Fibroblast of skin of right biceps (primary cell): ENCODE results near the gene CISD1.

Source experiments
- DNase-seq: peaks from one replicate; pipeline ENCODE4 v3.0.0-alpha.2; 2013

Gene CISD1

GRCh38 chr10:58266003-58266825, 2.7 kb upstream of the CISD1 start:
- DNase-seq: peak; percentile 68

- peak; percentile 57 for DNase-seq
These were observed 1.9 kb upstream of the CISD1 start for GRCh38 chr10:58266826-58267712.

DNA sequence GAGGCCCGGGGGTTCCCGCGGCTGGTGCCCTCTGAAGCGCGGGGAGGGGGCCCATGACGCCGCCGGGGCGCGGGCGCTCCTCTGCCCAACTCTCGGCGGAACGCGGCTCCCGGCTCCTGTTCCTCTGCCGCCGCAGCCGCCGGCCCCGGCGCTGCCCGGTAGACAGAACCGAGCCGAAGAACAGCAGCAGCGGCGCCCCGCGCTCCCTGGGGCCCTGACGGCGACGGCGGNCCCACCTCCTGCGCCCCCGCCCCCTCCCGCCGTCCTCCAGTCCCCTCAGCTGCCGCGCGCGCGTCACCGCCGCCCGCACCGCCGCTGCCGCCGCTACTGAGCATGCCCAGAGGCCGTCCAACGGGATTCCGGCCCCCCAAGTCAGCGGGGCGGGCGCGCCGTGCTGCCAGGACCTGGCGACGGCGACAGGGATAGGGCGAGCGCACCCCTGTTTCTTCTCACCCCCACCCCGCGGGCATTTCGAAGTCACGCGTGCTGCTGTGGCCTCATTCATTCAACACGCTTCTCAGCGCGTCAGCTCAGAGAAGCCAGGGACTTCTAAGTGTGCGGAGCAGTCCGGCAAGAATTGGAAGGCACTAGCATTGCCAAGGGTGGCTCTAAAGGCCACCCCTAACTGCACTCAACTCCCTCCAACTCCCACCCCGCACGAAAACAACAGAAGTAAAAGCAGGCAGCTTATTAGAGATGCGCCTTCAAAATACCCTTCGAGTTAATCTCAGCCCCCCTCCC, 1.1 kb upstream of the CISD1 start, which contains the start of gene IPMK:
TSS of gene IPMK (minus strand) at position 182 of the 741 bp plus-strand sequence. CDS start 283 bp downstream, outside the sequence.
- DNase-seq: peak; percentile 91

DNA sequence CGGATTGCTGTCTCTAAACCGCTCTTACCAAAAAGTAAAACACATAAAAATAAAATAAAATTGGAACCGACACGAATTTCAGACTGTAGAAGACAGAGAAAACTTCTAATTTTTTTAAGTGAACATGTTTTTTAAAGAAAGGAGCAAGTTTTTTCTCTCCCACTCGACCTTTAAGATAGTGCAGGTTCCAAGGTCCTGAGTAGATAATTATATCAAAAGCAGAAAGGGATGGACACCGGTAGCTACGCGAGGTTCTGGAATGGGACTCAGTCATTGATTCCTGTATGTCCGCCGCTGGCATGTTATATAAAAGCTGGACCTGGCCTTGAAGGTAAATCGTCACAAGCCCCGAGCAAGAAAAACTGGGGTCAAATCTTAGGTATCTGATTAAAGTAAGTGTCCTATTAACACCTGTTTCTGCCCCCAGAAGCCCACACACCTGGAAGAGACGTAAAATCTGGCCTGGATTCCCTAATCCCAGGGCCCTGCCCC, 462 bp upstream of the CISD1 start:
- no peak for DNase-seq

DNA sequence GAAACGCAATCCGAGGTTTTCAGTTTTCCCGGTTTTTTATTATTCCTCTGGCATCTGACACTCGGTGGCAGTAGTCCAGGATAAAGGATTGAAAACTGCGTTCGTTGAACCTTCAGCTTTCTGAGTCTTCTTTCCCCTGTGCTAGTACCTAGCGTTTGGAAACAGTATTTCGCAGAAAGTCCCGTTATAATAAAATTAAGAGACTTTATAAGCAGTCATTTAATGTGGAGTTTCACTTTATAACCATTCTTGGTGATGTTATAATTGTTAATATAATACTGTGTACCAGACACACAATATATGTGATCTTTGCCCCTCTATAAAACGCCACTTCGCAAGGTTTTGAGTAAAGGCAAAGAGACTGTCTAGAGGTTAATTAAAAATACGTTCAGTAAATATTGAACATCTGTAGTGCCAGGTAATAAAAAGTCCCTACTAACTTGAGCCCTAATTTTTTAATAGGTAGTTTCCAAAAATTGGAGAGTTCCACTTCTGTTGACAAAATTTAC, 874 bp downstream of the CISD1 start:
- no peak for DNase-seq

DNA sequence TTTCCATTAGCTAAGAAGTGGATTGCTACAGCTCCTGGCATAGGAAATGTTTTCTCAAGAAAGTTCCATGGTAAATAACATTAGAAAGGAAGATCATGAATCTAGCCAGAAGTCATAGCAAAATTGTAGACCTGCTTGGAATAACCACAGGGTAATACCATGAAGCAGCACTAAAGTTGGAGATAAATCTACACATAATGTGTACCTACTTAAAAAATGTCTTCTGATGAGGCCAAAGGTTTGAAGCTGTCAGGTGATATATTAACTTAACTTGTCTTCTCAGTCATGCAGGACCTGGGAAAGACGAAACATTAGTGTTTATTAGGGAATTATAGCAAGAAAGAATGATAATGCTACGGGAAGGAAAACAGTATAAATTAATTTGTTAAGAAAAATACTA, 6.3 kb downstream of the CISD1 start:
- no peak for DNase-seq

DNA sequence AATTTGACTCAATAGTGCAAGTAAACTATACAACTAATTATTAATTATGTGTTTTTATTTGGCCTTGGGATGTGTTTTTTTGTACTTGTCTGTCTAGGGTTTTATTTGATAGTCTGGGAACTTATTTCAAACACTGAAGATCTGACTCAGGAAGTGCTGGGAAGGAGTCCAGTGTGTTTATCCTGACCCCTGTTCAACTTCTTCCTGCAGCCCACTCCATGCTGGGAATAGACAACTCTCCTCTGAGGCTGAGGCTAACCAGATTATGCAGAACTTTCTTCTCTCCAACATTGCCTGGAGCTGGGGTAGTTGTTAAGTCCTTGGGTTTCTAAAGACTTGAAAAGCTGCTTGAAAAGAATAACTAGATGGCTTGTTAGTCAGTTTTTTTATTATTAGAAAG, 6.9 kb downstream of the CISD1 start:
- DNase-seq: peak; percentile 40

GRCh38 chr10:58278274-58278961, 9.5 kb downstream of the CISD1 start:
- no peak for DNase-seq

DNA sequence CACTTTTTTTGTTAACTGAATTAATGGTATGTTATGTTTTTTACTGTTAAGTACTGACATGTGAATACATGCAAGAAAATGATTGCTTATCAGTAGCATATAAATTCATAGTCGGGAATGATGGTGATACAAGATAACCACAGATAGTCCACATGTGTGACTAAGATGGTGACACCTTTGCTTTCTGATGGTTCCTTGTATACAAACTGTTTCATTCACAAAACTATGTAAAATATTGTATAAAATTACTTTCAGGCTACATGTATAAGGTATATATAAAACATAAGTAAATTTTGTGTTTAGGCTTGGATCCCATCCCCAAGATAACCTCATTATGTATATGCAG, 10.0 kb downstream of the CISD1 start:
- DNase-seq: no peak

DNA sequence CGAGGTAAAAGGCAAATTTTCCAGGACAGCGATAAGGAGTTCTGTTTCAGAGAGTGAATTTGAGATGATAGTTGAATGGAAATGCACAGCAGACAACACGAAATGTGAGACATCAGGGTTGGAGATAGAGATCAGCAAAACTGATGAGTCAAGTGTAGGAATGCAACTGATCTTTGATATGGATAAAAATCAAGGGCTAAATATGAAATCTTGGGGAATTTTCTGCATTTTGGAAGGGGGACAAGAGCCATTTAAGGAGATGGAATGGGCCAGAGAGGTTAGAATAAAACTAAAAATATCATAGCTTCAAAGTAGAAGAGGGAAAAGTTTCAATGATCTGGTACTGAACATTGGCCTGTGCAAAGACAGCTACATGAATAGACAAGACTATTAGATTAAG, 11.5 kb downstream of the CISD1 start:
- DNase-seq: peak; percentile 75

- DNase-seq: no peak
These were observed 12.3 kb downstream of the CISD1 start for GRCh38 chr10:58281092-58281752.

- DNase-seq: no peak
These were observed 13.7 kb downstream of the CISD1 start for GRCh38 chr10:58282615-58283014.

- peak; percentile 58 for DNase-seq
These were observed 22.7 kb downstream of the CISD1 start for GRCh38 chr10:58291538-58292174.

- DNase-seq: no peak
These were observed 25.0 kb downstream of the CISD1 start for GRCh38 chr10:58293989-58294388.

- DNase-seq: peak; percentile 53
These were observed 30.6 kb downstream of the CISD1 start for GRCh38 chr10:58299580-58299979.

- DNase-seq: no peak
These were observed 31.7 kb downstream of the CISD1 start for GRCh38 chr10:58300676-58301075.

GRCh38 chr10:58302254-58302653, 33.3 kb downstream of the CISD1 start:
- no peak for DNase-seq

DNA sequence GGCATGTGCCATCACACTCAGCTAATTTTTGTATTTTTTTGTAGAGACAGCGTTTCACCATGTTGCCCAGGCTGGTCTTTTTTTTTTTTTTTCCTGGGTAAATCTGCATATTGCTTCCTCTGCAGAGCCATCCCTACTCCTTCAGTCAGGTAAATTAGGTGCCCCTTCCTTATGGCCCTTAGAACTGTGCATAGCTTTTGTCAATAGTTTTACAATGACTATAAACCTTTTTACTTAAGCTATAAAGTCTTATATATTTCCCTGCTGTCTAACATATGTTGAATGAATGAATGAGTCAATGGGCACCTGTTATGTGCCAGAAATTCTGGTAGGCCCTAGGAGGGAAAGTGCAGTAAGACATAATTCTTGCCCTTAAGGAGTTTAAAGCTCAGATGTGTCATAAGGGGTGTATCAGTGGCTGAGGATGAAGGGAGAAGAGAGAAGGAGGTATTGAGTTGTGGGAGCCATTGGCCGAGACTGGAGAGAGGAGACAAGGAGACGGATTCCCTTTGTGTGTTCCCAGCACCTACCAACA, 35.2 kb downstream of the CISD1 start:
- no peak for DNase-seq

DNA sequence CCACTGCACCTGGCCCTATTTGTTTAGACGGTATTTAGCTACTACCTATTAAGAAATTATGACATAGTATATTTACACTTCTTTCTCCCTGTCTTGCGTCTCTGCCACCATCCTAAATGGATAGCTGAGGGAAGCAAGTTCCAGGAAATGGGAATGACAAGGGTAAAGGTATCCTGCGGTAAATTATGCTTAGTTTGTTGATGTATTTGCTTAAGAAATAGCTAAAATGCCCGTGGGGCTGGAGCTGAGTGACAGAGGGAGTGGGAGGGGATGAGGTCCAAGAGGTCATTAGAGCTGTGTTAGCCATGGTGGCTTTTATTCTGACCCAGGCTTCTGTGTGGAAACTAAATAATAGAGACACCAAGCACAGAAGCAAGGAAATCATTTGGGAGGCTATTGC, 36.9 kb downstream of the CISD1 start:
- no peak for DNase-seq

GRCh38 chr10:58307676-58308075, 38.7 kb downstream of the CISD1 start:
- no peak for DNase-seq

DNA sequence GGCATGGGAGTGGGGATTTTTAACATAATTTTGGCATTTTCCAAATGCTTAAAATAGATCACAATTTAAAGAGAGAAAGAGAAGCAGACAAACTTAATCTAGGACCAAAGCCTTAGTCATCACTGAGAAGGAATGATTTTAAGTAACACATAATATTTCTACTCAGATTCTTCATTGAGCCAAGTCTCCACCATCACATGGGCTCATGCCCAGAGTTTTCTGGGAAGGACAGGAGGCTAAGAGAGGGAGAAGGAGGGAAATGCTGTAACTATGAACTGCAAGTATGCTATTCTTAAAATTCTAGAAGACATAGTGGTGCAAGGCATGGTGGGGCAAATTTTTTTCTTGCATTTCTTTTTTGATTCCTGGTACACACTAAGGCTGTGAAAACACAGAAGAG, 42.1 kb downstream of the CISD1 start:
- no peak for DNase-seq
